ENCODE data around the gene HSPA14.

- no peak for TF ChIP-seq POLR2A (IDR thresholded peaks at IDR 0.05)
- no peak for TF ChIP-seq EP300 (IDR thresholded peaks at IDR 0.05)
- no peak for TF ChIP-seq CTCF (IDR thresholded peaks at IDR 0.05)
Measured at GRCh38 chr10:14860791-14861190, 22.7 kb downstream of the HSPA14 start.
